Ovary (tissue), 3 donors: Measurements from ENCODE around the gene ACER2.

Experiments
- EP300 ChIP-seq: sonication (generic); formaldehyde crosslinking; IDR thresholded peaks from one replicate; pipeline ENCODE4 v1.6.1; 2017; ENCODE audit warnings: antibody characterized with exemption
- POLR2A ChIP-seq: fragments of 450-650 bp; IDR thresholded peaks from one replicate; pipeline ENCODE4 v1.6.1; 2017; ENCODE audit warnings: antibody characterized with exemption, mild to moderate bottlenecking, moderate library complexity
- TF ChIP-seq, protein P1 (sequence below), 3 donors: fragments of 450-650 bp in 2 of 3; fragments of 200-600 bp in 1 of 3; IDR thresholded peaks; one replicate each; pipeline versions ENCODE4 v1.5.1 to v1.8.0; 2016 to 2022; ENCODE audit warnings: antibody characterized with exemption in 3 of 3, mild to moderate bottlenecking in 1 of 3
- donor health status: DM: no; HTN: no; CAD: no.

- TF ChIP-seq, protein P1, sequence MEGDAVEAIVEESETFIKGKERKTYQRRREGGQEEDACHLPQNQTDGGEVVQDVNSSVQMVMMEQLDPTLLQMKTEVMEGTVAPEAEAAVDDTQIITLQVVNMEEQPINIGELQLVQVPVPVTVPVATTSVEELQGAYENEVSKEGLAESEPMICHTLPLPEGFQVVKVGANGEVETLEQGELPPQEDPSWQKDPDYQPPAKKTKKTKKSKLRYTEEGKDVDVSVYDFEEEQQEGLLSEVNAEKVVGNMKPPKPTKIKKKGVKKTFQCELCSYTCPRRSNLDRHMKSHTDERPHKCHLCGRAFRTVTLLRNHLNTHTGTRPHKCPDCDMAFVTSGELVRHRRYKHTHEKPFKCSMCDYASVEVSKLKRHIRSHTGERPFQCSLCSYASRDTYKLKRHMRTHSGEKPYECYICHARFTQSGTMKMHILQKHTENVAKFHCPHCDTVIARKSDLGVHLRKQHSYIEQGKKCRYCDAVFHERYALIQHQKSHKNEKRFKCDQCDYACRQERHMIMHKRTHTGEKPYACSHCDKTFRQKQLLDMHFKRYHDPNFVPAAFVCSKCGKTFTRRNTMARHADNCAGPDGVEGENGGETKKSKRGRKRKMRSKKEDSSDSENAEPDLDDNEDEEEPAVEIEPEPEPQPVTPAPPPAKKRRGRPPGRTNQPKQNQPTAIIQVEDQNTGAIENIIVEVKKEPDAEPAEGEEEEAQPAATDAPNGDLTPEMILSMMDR (IDR thresholded peaks at IDR 0.05): no peak
- TF ChIP-seq POLR2A (no peak), EP300 (no peak)
These were observed 36.2 kb upstream of the ACER2 start for GRCh38 chr9:19372567-19372966.
